ENCODE results near the gene U2AF1L4. TPM values are rescaled to one million over a fixed set of nuclear protein-coding genes. Genes with fewer than 3 reads are reported as not detected.

The U2AF1L4 gene
- total and polyA plus RNA-seq, 2 donors (not counting 1 experiment from before 2014, with no cell fraction given), result 62.1 to 89.7 TPM

GRCh38 chr19:35736913-35737886 is 8.0 kb downstream of the U2AF1L4 start:
- Mint-ChIP-seq H3K27me3 (no peaks in the 10 kb centered on the region), H3K9me3 (ENCODE audit: insufficient read depth) (no peaks in the 10 kb centered on the region), H3K4me1 (peaks cover 40% of the 10 kb centered on the region), H3K27ac (peak overlapping the region; percentile 85), H3K4me3 (peak overlapping the region; percentile 16)
- peak; percentile 20 for TF ChIP-seq CTCF (IDR thresholded peaks at IDR 0.05)
- TF ChIP-seq EZH2 (IDR thresholded peaks at IDR 0.05; ENCODE audit: borderline replicate concordance, insufficient read depth, low read depth, low read length, poor library complexity, severe bottlenecking), result no peak
- Histone ChIP-seq H3K4me1 (ENCODE audit: control insufficient read depth in 2 of 2, insufficient read depth in 2 of 2, low read length in 2 of 2) (peaks cover 14 to 39% of the 10 kb centered on the region in 2 donors), H3K4me3 (ENCODE audit: control extremely low read depth in 1 of 5, extremely low read depth in 1 of 5, insufficient read depth in 1 of 5, low read depth in 2 of 5, low read length in 4 of 5) (no peak overlapping the region), H3K9me3 (ENCODE audit: control extremely low read depth in 1 of 3, control insufficient read depth in 2 of 3, insufficient read depth in 1 of 3, low read length in 2 of 3) (no peaks in the 10 kb centered on the region), H2AFZ (ENCODE audit: insufficient read depth, low read depth, low read length, poor library complexity, severe bottlenecking) (no peak overlapping the region), H3K4me2 (replicated peaks; ENCODE audit: low read depth, low read length, poor library complexity, severe bottlenecking) (no peak overlapping the region), H3K9ac (ENCODE audit: low read length) (no peak overlapping the region), H3K36me3 (replicated peaks in 1 of 2; ENCODE audit: control extremely low read depth in 1 of 2, control insufficient read depth in 1 of 2, extremely low read depth in 1 of 2, insufficient read depth in 2 of 2, low read length in 1 of 2) (peaks cover 0 to 58% of the 10 kb centered on the region in 2 experiments), H3K27me3 (replicated peaks in 1 of 4; ENCODE audit: control extremely low read depth in 1 of 4, control insufficient read depth in 3 of 4, insufficient read depth in 4 of 4, low read length in 3 of 4) (no peaks in the 10 kb centered on the region), H3K79me2 (ENCODE audit: control insufficient read depth, insufficient read depth, low read length) (peaks cover 37% of the 10 kb centered on the region), H3K27ac (ENCODE audit: low read length in 2 of 2) (peak overlapping the region; percentile 52 to 62), H4K20me1 (ENCODE audit: control insufficient read depth, insufficient read depth, low read length, poor library complexity, severe bottlenecking) (peaks cover 43% of the 10 kb centered on the region)
- intact Hi-C loops (cut with micrococcal nuclease), result no loop called here
- ChIA-PET CTCF (interaction anchor here (0.6 to 1.5 kb wide), 4 partner anchors 19 to 49 kb away, joined by 3 read pairs; no protein-coding TSS in a partner anchor), POLR2A (no interaction called here)
- no peak for ATAC-seq (ENCODE audit: low read depth)
- WGBS (ENCODE audit: insufficient coverage), result 83% methylated on average over 18 of the region's 22 CpGs
- DNase-seq, result peak; percentile 53

GRCh38 chr19:35734889-35735288 is 10.3 kb downstream of the U2AF1L4 start:
- Histone ChIP-seq H3K79me2 (ENCODE audit: control insufficient read depth, insufficient read depth, low read length) (peaks cover 34% of the 10 kb centered on the region), H3K4me2 (replicated peaks; ENCODE audit: low read depth, low read length, poor library complexity, severe bottlenecking) (no peak overlapping the region), H3K4me3 (ENCODE audit: control extremely low read depth in 1 of 5, extremely low read depth in 1 of 5, insufficient read depth in 1 of 5, low read depth in 2 of 5, low read length in 4 of 5) (no peak overlapping the region), H3K4me1 (ENCODE audit: control insufficient read depth in 2 of 2, insufficient read depth in 2 of 2, low read length in 2 of 2) (peaks cover 12 to 22% of the 10 kb centered on the region in 2 donors), H3K36me3 (replicated peaks in 1 of 2; ENCODE audit: control extremely low read depth in 1 of 2, control insufficient read depth in 1 of 2, extremely low read depth in 1 of 2, insufficient read depth in 2 of 2, low read length in 1 of 2) (peaks cover 2 to 80% of the 10 kb centered on the region in 2 experiments), H3K27me3 (replicated peaks in 1 of 4; ENCODE audit: control extremely low read depth in 1 of 4, control insufficient read depth in 3 of 4, insufficient read depth in 4 of 4, low read length in 3 of 4) (no peaks in the 10 kb centered on the region), H3K27ac (ENCODE audit: low read length in 2 of 2) (no peak overlapping the region), H3K9me3 (ENCODE audit: control extremely low read depth in 1 of 3, control insufficient read depth in 2 of 3, insufficient read depth in 1 of 3, low read length in 2 of 3) (no peaks in the 10 kb centered on the region), H2AFZ (ENCODE audit: insufficient read depth, low read depth, low read length, poor library complexity, severe bottlenecking) (no peak overlapping the region), H4K20me1 (ENCODE audit: control insufficient read depth, insufficient read depth, low read length, poor library complexity, severe bottlenecking) (peaks cover 55% of the 10 kb centered on the region), H3K9ac (ENCODE audit: low read length) (no peak overlapping the region)
- H3K4me3 Mint-ChIP-seq, result no peak overlapping the region
- H3K9me3 Mint-ChIP-seq (ENCODE audit: insufficient read depth), result no peaks in the 10 kb centered on the region
- TF ChIP-seq CTCF (IDR thresholded peaks at IDR 0.05) (no peak), EZH2 (IDR thresholded peaks at IDR 0.05; ENCODE audit: borderline replicate concordance, insufficient read depth, low read depth, low read length, poor library complexity, severe bottlenecking) (no peak)
- WGBS (ENCODE audit: insufficient coverage), result 87% methylated on average over 5 of the region's 5 CpGs
- H3K27ac Mint-ChIP-seq, result no peak overlapping the region
- DNase-seq (no peak), ATAC-seq (ENCODE audit: low read depth) (no peak)
- peaks cover 28% of the 10 kb centered on the region for H3K4me1 Mint-ChIP-seq
- intact Hi-C loops (cut with micrococcal nuclease), result no loop called here
- CTCF ChIA-PET, result interaction anchor here (0.5 kb wide), 1 partner anchor 47 kb away, joined by 3 read pairs; no protein-coding TSS in a partner anchor
- POLR2A ChIA-PET, result no interaction called here
- H3K27me3 Mint-ChIP-seq, result no peaks in the 10 kb centered on the region
